Smooth muscle cell (in vitro differentiated cells): ENCODE data around the gene PSMC3IP. TPM values are rescaled to one million over a fixed set of nuclear protein-coding genes. Genes with fewer than 3 reads are reported as not detected.
A peak's percentile ranks its signal among the peaks of the same experiment; 100 is the strongest.

Experiments used
- DNase-seq: peaks from one replicate; lab custom pipeline; 2025; ENCODE audit not compliant: unreplicated experiment; lab: John Stamatoyannopoulos, UW
- H2AFZ ChIP-seq: fragments of 200-600 bp; sonication (generic); 2 replicates; pipeline ENCODE4 v1.6.0; 2016; ENCODE audit warnings: antibody characterized with exemption, low read depth, mild to moderate bottlenecking
- H3F3A ChIP-seq: fragments of 200-600 bp; sonication (generic); 2 replicates; pipeline ENCODE4 v1.6.0; 2017; ENCODE audit warnings: antibody characterized with exemption, low read depth
- H3K27ac ChIP-seq: fragments of 200-600 bp; sonication (generic); 2 replicates; pipeline ENCODE4 v1.5.1; 2016; ENCODE audit warnings: low read depth, mild to moderate bottlenecking
- H3K27me3 ChIP-seq: fragments of 200-600 bp; sonication (generic); 2 replicates; pipeline ENCODE4 v1.6.1; 2016; ENCODE audit warnings: low read depth, mild to moderate bottlenecking
- H3K36me3 ChIP-seq: fragments of 200-600 bp; sonication (generic); 2 replicates; pipeline ENCODE4 v1.5.1; 2016; ENCODE audit warnings: low read depth
- H3K4me1 ChIP-seq: fragments of 200-600 bp; sonication (generic); 2 replicates; pipeline ENCODE4 v1.5.1; 2016; ENCODE audit warnings: low read depth
- H3K4me2 ChIP-seq: fragments of 200-600 bp; sonication (generic); 2 replicates; pipeline ENCODE4 v1.6.0; 2016; ENCODE audit warnings: mild to moderate bottlenecking
- H3K4me3 ChIP-seq: fragments of 200-600 bp; sonication (generic); 2 replicates; pipeline ENCODE4 v1.5.1; 2016; ENCODE audit warnings: mild to moderate bottlenecking
- H3K79me2 ChIP-seq: fragments of 200-600 bp; sonication (generic); 2 replicates; pipeline ENCODE4 v1.6.0; 2016; ENCODE audit warnings: low read depth, mild to moderate bottlenecking
- H3K9ac ChIP-seq: fragments of 200-600 bp; sonication (generic); 2 replicates; pipeline ENCODE4 v1.6.0; 2016; ENCODE audit warnings: low read depth
- H3K9me3 ChIP-seq: fragments of 200-600 bp; sonication (generic); replicated peaks from 2 replicates; pipeline ENCODE4 v1.5.1; 2016; ENCODE audit warnings: low read depth
- H4K20me1 ChIP-seq: fragments of 200-600 bp; sonication (generic); 2 replicates; pipeline ENCODE4 v1.6.0; 2016; ENCODE audit warnings: low read depth
- WGBS: methylation state at CpG from one replicate; pipeline ENCODE4 v1.1.7; 2016; ENCODE audit warnings: low lambda C conversion rate; 5-methylcytosine and 5-hydroxymethylcytosine counted together
- polyA plus RNA-seq: library from polyadenylated mRNA; unstranded; fragments of >200 nt; fragmentation: Nextera tagmentation; extraction: Ambion mirVana; gene quantifications from 2 replicates; pipeline ENCODE4 v1.2.1, GENCODE V29; 2016
- total RNA-seq: library from RNA; depleted of rRNA; stranded (reverse); fragments of >200 nt; gene quantifications from 2 replicates; pipeline ENCODE4 v1.2.3, GENCODE V29; 2014
- TF ChIP-seq, protein P1 (sequence below): fragments of 200-600 bp; sonication (generic); IDR thresholded peaks from 2 replicates; pipeline ENCODE4 v1.5.1; 2017; ENCODE audit warnings: borderline replicate concordance, mild to moderate bottlenecking, antibody characterized with exemption; ENCODE audit not compliant: insufficient read depth, poor library complexity, severe bottlenecking

The PSMC3IP gene
- total and polyA plus RNA-seq, 2 experiments from 2014 or later, result 5.3 to 7.7 TPM

DNA sequence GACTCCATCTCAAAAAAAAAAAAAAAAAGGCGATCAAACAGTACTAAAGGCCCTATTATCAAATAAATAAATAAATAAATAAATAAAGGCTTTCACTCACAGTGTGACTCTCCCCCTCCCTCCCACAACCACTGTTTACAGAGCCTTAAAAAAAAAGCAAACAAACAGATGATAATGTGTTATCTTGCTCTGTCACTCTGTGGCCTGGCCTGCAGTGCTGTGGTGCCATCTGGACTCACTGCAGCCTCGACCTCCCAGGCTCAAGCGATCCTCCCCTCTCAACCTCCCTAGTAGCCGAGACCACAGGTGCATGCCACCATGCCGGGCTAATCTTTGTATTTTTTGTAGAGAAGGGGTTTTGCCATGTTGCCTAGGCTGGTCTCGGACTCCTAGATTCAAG lies 49.6 kb downstream of the PSMC3IP start:
- H4K20me1 ChIP-seq, result no peaks in the 10 kb centered on the region
- H3K27me3 ChIP-seq, result no peaks in the 10 kb centered on the region
- H3K4me2 ChIP-seq, result no peak overlapping the region
- no peak overlapping the region for H3K4me3 ChIP-seq
- no peak overlapping the region for H2AFZ ChIP-seq
- H3K4me1 ChIP-seq, result no peaks in the 10 kb centered on the region
- no peak for DNase-seq
- no peaks in the 10 kb centered on the region for H3K79me2 ChIP-seq
- H3K27ac ChIP-seq, result no peak overlapping the region
- TF ChIP-seq, protein P1, sequence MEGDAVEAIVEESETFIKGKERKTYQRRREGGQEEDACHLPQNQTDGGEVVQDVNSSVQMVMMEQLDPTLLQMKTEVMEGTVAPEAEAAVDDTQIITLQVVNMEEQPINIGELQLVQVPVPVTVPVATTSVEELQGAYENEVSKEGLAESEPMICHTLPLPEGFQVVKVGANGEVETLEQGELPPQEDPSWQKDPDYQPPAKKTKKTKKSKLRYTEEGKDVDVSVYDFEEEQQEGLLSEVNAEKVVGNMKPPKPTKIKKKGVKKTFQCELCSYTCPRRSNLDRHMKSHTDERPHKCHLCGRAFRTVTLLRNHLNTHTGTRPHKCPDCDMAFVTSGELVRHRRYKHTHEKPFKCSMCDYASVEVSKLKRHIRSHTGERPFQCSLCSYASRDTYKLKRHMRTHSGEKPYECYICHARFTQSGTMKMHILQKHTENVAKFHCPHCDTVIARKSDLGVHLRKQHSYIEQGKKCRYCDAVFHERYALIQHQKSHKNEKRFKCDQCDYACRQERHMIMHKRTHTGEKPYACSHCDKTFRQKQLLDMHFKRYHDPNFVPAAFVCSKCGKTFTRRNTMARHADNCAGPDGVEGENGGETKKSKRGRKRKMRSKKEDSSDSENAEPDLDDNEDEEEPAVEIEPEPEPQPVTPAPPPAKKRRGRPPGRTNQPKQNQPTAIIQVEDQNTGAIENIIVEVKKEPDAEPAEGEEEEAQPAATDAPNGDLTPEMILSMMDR, result no peak
- H3F3A ChIP-seq, result peaks cover 17% of the 10 kb centered on the region
- no peaks in the 10 kb centered on the region for H3K36me3 ChIP-seq
- no peaks in the 10 kb centered on the region for H3K9me3 ChIP-seq
- WGBS, result 93% methylated on average over 6 of the region's 6 CpGs
- H3K9ac ChIP-seq, result no peak overlapping the region

DNA sequence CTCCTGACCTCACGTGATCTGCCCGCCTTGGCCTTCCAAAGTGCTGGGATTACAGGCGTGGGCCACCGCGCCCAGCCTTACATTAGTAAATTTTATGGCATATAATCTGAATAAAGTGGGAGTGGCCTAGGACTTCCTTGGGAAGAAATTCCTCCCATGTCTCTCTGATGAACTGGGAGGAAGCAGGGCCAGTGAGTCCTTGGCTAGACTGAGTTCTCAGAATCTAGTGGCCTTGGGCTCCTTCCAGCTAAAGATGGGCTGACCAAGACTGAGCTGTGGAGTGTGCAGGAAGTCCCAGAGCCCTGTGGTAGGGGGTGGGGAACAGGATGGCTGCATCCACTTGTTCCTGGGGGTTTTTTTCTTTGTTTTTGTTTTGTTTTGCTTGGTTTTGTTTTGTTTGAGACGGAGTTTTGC lies 51.5 kb downstream of the PSMC3IP start:
- Histone ChIP-seq H3K79me2 (no peaks in the 10 kb centered on the region), H3F3A (peaks cover 9% of the 10 kb centered on the region), H3K4me3 (no peak overlapping the region), H4K20me1 (no peaks in the 10 kb centered on the region), H3K9me3 (no peaks in the 10 kb centered on the region), H3K9ac (no peak overlapping the region), H3K36me3 (no peaks in the 10 kb centered on the region), H3K27me3 (no peaks in the 10 kb centered on the region), H3K27ac (no peak overlapping the region), H2AFZ (no peak overlapping the region), H3K4me1 (peaks cover 9% of the 10 kb centered on the region), H3K4me2 (no peak overlapping the region)
- TF ChIP-seq, protein P1, result no peak
- WGBS, result 95% methylated on average over 6 of the region's 6 CpGs
- no peak for DNase-seq

DNA sequence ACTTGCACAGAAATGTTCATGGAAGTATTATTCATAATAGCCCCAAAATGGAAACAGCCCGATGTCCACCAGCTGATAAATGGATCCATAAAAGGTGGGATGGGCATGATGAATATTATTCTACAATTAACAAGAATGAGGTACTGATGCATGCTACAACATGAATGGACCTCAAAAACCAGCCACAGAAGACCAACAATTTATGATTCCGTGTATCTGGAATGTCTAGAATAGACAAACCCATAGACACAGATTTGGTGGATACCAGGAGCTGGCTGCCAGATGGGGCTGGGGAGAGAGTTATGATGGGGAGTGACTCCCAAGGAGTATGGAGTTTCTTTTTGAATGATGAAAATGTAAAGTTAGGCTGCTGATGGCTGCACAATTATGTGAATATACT lies 52.3 kb downstream of the PSMC3IP start:
- Histone ChIP-seq H2AFZ (no peak overlapping the region), H3K4me3 (no peak overlapping the region), H3K9ac (no peak overlapping the region), H3K9me3 (no peaks in the 10 kb centered on the region), H3K4me1 (peaks cover 17% of the 10 kb centered on the region), H3K27ac (peak overlapping the region; percentile 7), H3F3A (peaks cover 6% of the 10 kb centered on the region), H3K36me3 (no peaks in the 10 kb centered on the region), H4K20me1 (no peaks in the 10 kb centered on the region), H3K79me2 (no peaks in the 10 kb centered on the region), H3K4me2 (no peak overlapping the region), H3K27me3 (no peaks in the 10 kb centered on the region)
- TF ChIP-seq, protein P1, result no peak
- DNase-seq, result no peak
- WGBS, result 49% methylated on average over 2 of the region's 2 CpGs

DNA sequence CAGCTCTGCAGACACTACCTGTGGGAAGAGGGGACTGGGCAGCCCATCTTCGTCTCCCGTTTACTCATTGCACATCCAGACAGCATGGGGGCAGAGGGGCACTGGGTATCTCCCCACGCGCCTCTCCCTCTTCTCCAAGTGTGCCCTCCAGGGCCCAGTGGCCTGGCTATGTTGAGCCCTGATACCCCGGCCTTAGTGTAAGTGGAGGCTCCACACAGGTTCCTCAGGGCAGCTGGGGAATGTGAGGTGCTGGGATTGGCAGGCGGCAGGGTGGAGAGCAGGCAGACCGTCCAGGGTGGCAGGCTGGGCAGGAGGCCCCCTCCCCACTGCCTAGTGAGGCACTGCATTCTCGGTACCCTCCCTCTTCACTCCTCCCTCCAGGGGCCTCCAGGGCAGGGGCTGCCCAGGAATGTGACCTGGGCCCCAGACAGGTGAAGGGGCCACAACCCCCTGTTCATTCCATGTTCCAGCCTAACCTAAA lies 54.7 kb downstream of the PSMC3IP start:
- TF ChIP-seq, protein P1, result no peak
- Histone ChIP-seq H3K79me2 (no peaks in the 10 kb centered on the region), H2AFZ (no peak overlapping the region)

More for the DNA sequence above, 54.7 kb downstream of the PSMC3IP start:
- Histone ChIP-seq H3K4me3 (no peak overlapping the region), H3K36me3 (no peaks in the 10 kb centered on the region), H3K4me2 (no peak overlapping the region), H3K9ac (no peak overlapping the region), H4K20me1 (no peaks in the 10 kb centered on the region), H3F3A (peaks cover 6% of the 10 kb centered on the region), H3K27ac (peak overlapping the region; percentile 98), H3K9me3 (no peaks in the 10 kb centered on the region), H3K27me3 (no peaks in the 10 kb centered on the region), H3K4me1 (peaks cover 36% of the 10 kb centered on the region)
- no peak for DNase-seq
- WGBS, result 98% methylated on average over 8 of the region's 8 CpGs
